PC-3 (cell line): ENCODE measurements around the gene UBASH3A. TPM values are rescaled to one million over a fixed set of nuclear protein-coding genes. Genes with fewer than 3 reads are reported as not detected.

Experiments
- ATAC-seq: fragments of 200-7000 bp; cut with Tn5 transposase; 2 replicates; pipeline ENCODE4 v1.9.1; 2020; ENCODE audit warnings: mild to moderate bottlenecking, moderate library complexity
- BruUV-seq: library from RNA; stranded (reverse); fragments of 400-500 nt; replicated peaks from 2 replicates; lab custom pipeline; 2021; lab: Mats Ljungman, UMichigan
- CTCF ChIA-PET: fragments of 300-600 bp; sonication (Branson Sonifier 250); formaldehyde crosslinking; loops from one replicate; lab custom pipeline; 2022; ENCODE audit warnings: antibody characterized with exemption; lab: Charles Lee
- POLR2A ChIA-PET: fragments of 300-600 bp; sonication (Branson Sonifier 250); formaldehyde crosslinking; loops from one replicate; lab custom pipeline; 2022; ENCODE audit warnings: antibody characterized with exemption; ENCODE audit not compliant: unreplicated experiment; lab: Charles Lee
- DNase-seq: peaks from one replicate; pipeline ENCODE4 v3.0.0-alpha.2; 2015
- H2AFZ ChIP-seq: fragments of 300-600 bp; sonication (generic); 2 replicates; pipeline ENCODE4 v1.6.0; 2016; ENCODE audit warnings: antibody characterized with exemption, low read length
- H3F3A ChIP-seq: fragments of 300-600 bp; sonication (generic); one replicate; pipeline ENCODE4 v1.6.0; 2017; ENCODE audit warnings: antibody characterized with exemption, low read length, control low read depth, mild to moderate bottlenecking; ENCODE audit not compliant: unreplicated experiment
- H3K27ac ChIP-seq: fragments of 300-600 bp; sonication (generic); 2 replicates; pipeline ENCODE4 v1.5.1; 2016; ENCODE audit warnings: mild to moderate bottlenecking, low read length
- H3K27me3 ChIP-seq: fragments of 300-600 bp; sonication (generic); 2 replicates; pipeline ENCODE4 v1.6.1; 2016; ENCODE audit warnings: low read length, mixed read lengths
- H3K36me3 ChIP-seq: fragments of 300-600 bp; sonication (generic); 2 replicates; pipeline ENCODE4 v1.6.1; 2016; ENCODE audit warnings: low read depth, mixed run types, low read length, mixed read lengths
- H3K4me1 ChIP-seq: fragments of 300-600 bp; sonication (generic); 2 replicates; pipeline ENCODE4 v1.5.1; 2016; ENCODE audit warnings: low read length; ENCODE audit not compliant: insufficient read depth
- H3K4me2 ChIP-seq: fragments of 300-600 bp; sonication (generic); 2 replicates; pipeline ENCODE4 v1.6.0; 2016; ENCODE audit warnings: low read length
- H3K4me3 ChIP-seq: fragments of 300-600 bp; sonication (generic); 2 replicates; pipeline ENCODE4 v1.5.1; 2016; ENCODE audit warnings: mild to moderate bottlenecking, low read length, mixed read lengths
- H3K79me2 ChIP-seq: fragments of 300-600 bp; sonication (generic); 2 replicates; pipeline ENCODE4 v1.6.1; 2017; ENCODE audit warnings: low read length, mixed read lengths
- H3K9ac ChIP-seq: fragments of 300-600 bp; sonication (generic); 2 replicates; pipeline ENCODE4 v1.6.0; 2016; ENCODE audit warnings: mild to moderate bottlenecking, low read length
- H3K9me2 ChIP-seq: fragments of 300-600 bp; sonication (generic); replicated peaks from 2 replicates; pipeline ENCODE4 v1.6.1; 2016; ENCODE audit warnings: mixed run types, low read length, mixed read lengths
- H3K9me3 ChIP-seq: fragments of 300-600 bp; sonication (generic); 2 replicates; pipeline ENCODE4 v1.6.1; 2016; ENCODE audit warnings: low read length, mixed read lengths
- H4K20me1 ChIP-seq: fragments of 300-600 bp; sonication (generic); 2 replicates; pipeline ENCODE4 v1.6.1; 2016; ENCODE audit warnings: low read length, mixed read lengths
- CTCF ChIP-seq: fragments of 300-600 bp; sonication (generic); conservative IDR thresholded peaks from 2 replicates; pipeline ENCODE4 v1.5.1; 2017; ENCODE audit warnings: antibody characterized with exemption, low read depth, mild to moderate bottlenecking, low read length
- EZH2 ChIP-seq: fragments of 300-600 bp; sonication (generic); IDR thresholded peaks from one replicate; pipeline ENCODE4 v1.6.1; 2017; ENCODE audit warnings: antibody characterized with exemption, mild to moderate bottlenecking, low read length; ENCODE audit not compliant: unreplicated experiment
- EZH2phosphoT487 ChIP-seq: fragments of 300-600 bp; sonication (generic); IDR thresholded peaks from 2 replicates; pipeline ENCODE4 v1.6.1; 2018; ENCODE audit warnings: mild to moderate bottlenecking, antibody characterized with exemption, low read length, borderline replicate concordance
- intact Hi-C: fragments of 100-400 bp; cut with micrococcal nuclease; formaldehyde crosslinking; loops from 2 replicates; pipeline ENCODE4 v1.9.0; 2023
- total RNA-seq: library from RNA; depleted of rRNA; stranded (reverse); fragments of >200 nt; gene quantifications from 2 replicates; pipeline ENCODE4 v1.2.3, GENCODE V29; 2014

The UBASH3A gene
- total RNA-seq, 1 experiment from 2014 or later: 1.0 TPM

GRCh38 chr21:42375506-42375905, 28.2 kb upstream of the UBASH3A start:
- H3K9me3 ChIP-seq: no peaks in the 10 kb centered on the region
- no peak overlapping the region for H2AFZ ChIP-seq
- no peak for ATAC-seq
- H4K20me1 ChIP-seq: no peaks in the 10 kb centered on the region
- TF ChIP-seq EZH2 (no peak), CTCF (no peak), EZH2phosphoT487 (no peak)
- H3K4me3 ChIP-seq: no peak overlapping the region
- H3K9ac ChIP-seq: peak overlapping the region; percentile 40; the same call in 1 of the 2 replicates
- no peaks in the 10 kb centered on the region for H3K79me2 ChIP-seq
- H3K4me1 ChIP-seq: peaks cover 14% of the 10 kb centered on the region
- no peaks in the 10 kb centered on the region for H3K9me2 ChIP-seq
- ChIA-PET POLR2A (interaction anchor here (0.6 kb wide), 1 partner anchor 155 kb away, joined by 8 read pairs; no protein-coding TSS in a partner anchor), CTCF (interaction anchor here (0.6 kb wide), 1 partner anchor 140 kb away, joined by 3 read pairs; no protein-coding TSS in a partner anchor)
- BruUV-seq: no TSS peak
- no peak for DNase-seq
- no peaks in the 10 kb centered on the region for H3F3A ChIP-seq
- no peaks in the 10 kb centered on the region for H3K27me3 ChIP-seq
- 0 out of 2 replicates have a peak overlapping the region, but pooled peaks have one; percentile 52 for H3K4me2 ChIP-seq
- no peak overlapping the region; the same call in 1 of the 2 replicates for H3K27ac ChIP-seq
- intact Hi-C loops: no loop called here
- H3K36me3 ChIP-seq: no peaks in the 10 kb centered on the region

GRCh38 chr21:42375966-42376337, 27.8 kb upstream of the UBASH3A start:
- Histone ChIP-seq H3K79me2 (no peaks in the 10 kb centered on the region), H3K27ac (peak overlapping the region; percentile 34; the same call in 1 of the 2 replicates), H3K4me2 (peak overlapping the region; percentile 52; the same call in 1 of the 2 replicates), H4K20me1 (no peaks in the 10 kb centered on the region), H3F3A (no peaks in the 10 kb centered on the region), H3K27me3 (no peaks in the 10 kb centered on the region), H3K9me3 (no peaks in the 10 kb centered on the region), H3K4me3 (no peak overlapping the region), H2AFZ (no peak overlapping the region), H3K9me2 (no peaks in the 10 kb centered on the region), H3K9ac (peak overlapping the region; percentile 59; the same call in 1 of the 2 replicates), H3K36me3 (no peaks in the 10 kb centered on the region), H3K4me1 (peaks cover 14% of the 10 kb centered on the region)
- ChIA-PET CTCF (no interaction called here), POLR2A (no interaction called here)
- DNase-seq (no peak), ATAC-seq (peak; percentile 9; the same call in 1 of the 2 replicates)
- TF ChIP-seq CTCF: no peak
- no peak for TF ChIP-seq EZH2
- TF ChIP-seq EZH2phosphoT487: no peak
- intact Hi-C loops: loop anchor here (1.0 kb wide), 1 partner anchor 38 kb away; no protein-coding TSS in a partner anchor
- BruUV-seq: no TSS peak

GRCh38 chr21:42376338-42376982, 27.2 kb upstream of the UBASH3A start:
- Histone ChIP-seq H3K9me2 (no peaks in the 10 kb centered on the region), H3K4me2 (peak overlapping the region; percentile 52), H3K4me3 (no peak overlapping the region), H2AFZ (peak overlapping the region; percentile 55), H3F3A (no peaks in the 10 kb centered on the region), H4K20me1 (no peaks in the 10 kb centered on the region), H3K27ac (peak overlapping the region; percentile 34; the same call in 1 of the 2 replicates), H3K79me2 (no peaks in the 10 kb centered on the region), H3K4me1 (peaks cover 14% of the 10 kb centered on the region), H3K9ac (peak overlapping the region; percentile 59), H3K9me3 (no peaks in the 10 kb centered on the region), H3K27me3 (no peaks in the 10 kb centered on the region), H3K36me3 (no peaks in the 10 kb centered on the region)
- BruUV-seq: no TSS peak
- intact Hi-C loops: loop anchor here (1.0 kb wide), 1 partner anchor 38 kb away; no protein-coding TSS in a partner anchor
- CTCF ChIA-PET: no interaction called here
- DNase-seq (peak; percentile 31), ATAC-seq (peak; percentile 70)
- POLR2A ChIA-PET: no interaction called here
- TF ChIP-seq EZH2: no peak
- TF ChIP-seq EZH2phosphoT487: no peak
- no peak for TF ChIP-seq CTCF
